Gastrocnemius medialis (tissue), 4 donors: ENCODE data around the gene CTIF. TPM values are rescaled to one million over a fixed set of nuclear protein-coding genes. Genes with fewer than 3 reads are reported as not detected.

Experiments used
- ATAC-seq, 2 donors: fragments of 150-250 bp; one replicate each; pipeline ENCODE4 v1.9.1; 2016
- DNase-seq, 2 donors: peaks; one replicate each; pipeline ENCODE4 v3.0.0-alpha.2; 2019
- H3K27ac ChIP-seq, 4 donors: fragments of 200-600 bp; sonication (generic); 1 replicate in 1 of 4; 2 replicates in 3 of 4; pipeline ENCODE4 v1.5.1; 2016 to 2018; ENCODE audit warnings: mild to moderate bottlenecking in 2 of 4, moderate library complexity in 1 of 4
- H3K27me3 ChIP-seq, 3 donors: fragments of 200-600 bp; sonication (generic) in 2 of 3; 1 replicate in 1 of 3; 2 replicates in 2 of 3; pipeline versions ENCODE4 v1.5.1 to v1.6.0; 2016 to 2019; ENCODE audit warnings: mild to moderate bottlenecking in 1 of 3, moderate library complexity in 1 of 3
- H3K36me3 ChIP-seq, 2 donors: fragments of 200-600 bp; sonication (generic) in 1 of 2; one replicate each; pipeline ENCODE4 v1.5.1; 2017 to 2018
- H3K4me1 ChIP-seq, 2 donors: fragments of 200-600 bp; sonication (generic) in 1 of 2; one replicate each; pipeline ENCODE4 v1.5.1; 2016 to 2017; ENCODE audit warnings: mild to moderate bottlenecking in 2 of 2
- H3K4me3 ChIP-seq, 4 donors: fragments of 200-600 bp; sonication (generic) in 3 of 4; 1 replicate in 1 of 4; 2 replicates in 3 of 4; pipeline ENCODE4 v1.5.1; 2016 to 2019; ENCODE audit warnings: mild to moderate bottlenecking in 2 of 4
- H3K9me3 ChIP-seq, 3 donors: fragments of 200-600 bp; sonication (generic) in 2 of 3; 1 replicate in 1 of 3; 2 replicates in 2 of 3; pipeline ENCODE4 v1.5.1; 2016 to 2019
- POLR2A ChIP-seq, 2 donors: fragments of 450-650 bp; IDR thresholded peaks; one replicate each; pipeline ENCODE4 v1.6.1; 2017; ENCODE audit warnings: antibody characterized with exemption in 2 of 2, mild to moderate bottlenecking in 2 of 2, moderate library complexity in 2 of 2
- in situ Hi-C, 4 donors: fragments of 200-750 bp; cut with MboI; loops; one replicate each; pipeline versions ENCODE4 v1.15.0 to v1.8.0; 2017; ENCODE audit warnings: low sequenced_read_pairs in 4 of 4
- intact Hi-C: fragments of 100-400 bp; cut with DNase I; formaldehyde crosslinking; loops from one replicate; pipeline ENCODE4 v1.15.1; 2023; ENCODE audit warnings: low total_unique reads
- total RNA-seq, 4 donors: library from RNA; depleted of rRNA; stranded (reverse); fragments of >200 nt; gene quantifications; one replicate each; pipeline versions ENCODE4 v1.1.0 to v1.2.3, GENCODE V29; 2016
- TF ChIP-seq, protein P1 (sequence below), 5 experiments: fragments of 450-650 bp in 3 of 5; fragments of 200-600 bp in 2 of 5; sonication (generic) in 2 of 5; IDR thresholded peaks in 4 of 5; conservative IDR thresholded peaks in 1 of 5; 1 replicate in 4 of 5; 2 replicates in 1 of 5; pipeline ENCODE4 v1.5.1; 2016 to 2019; ENCODE audit warnings: antibody characterized with exemption in 5 of 5, mild to moderate bottlenecking in 3 of 5, moderate library complexity in 3 of 5

The CTIF gene
- total RNA-seq, 4 donors from 2014 or later, result 20.2 to 35.4 (median 23.1) TPM

DNA sequence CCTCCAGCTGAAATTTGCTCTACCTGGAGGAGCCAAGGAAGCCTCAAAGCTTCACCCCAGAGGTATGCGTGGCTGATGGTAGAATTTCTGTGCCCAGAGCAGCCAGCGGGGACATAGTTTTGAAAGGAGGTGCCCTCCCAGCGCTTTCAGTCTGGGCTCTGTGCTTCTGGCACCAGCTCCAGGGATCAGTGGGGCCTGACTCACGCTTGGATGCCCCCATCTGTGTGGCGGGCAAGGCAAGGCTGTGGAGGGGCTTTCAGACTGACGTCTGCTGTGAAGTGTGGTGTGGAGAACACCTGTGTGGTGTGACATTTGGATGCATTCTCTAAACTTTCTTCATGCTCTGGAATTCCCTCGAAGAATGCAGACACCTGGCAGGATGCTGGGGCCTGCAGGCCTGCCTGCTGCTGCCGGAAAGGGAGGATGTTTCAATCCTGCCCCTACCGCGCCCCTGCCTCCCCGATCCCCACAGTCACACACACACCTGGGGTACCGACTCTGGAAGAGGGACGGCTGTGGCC, 84.1 kb downstream of the CTIF start:
- no peaks in the 10 kb centered on the region for H3K27me3 ChIP-seq
- H3K9me3 ChIP-seq, result no peaks in the 10 kb centered on the region
- in situ Hi-C loops (no loop called here), intact Hi-C loops (no loop called here)
- H3K4me3 ChIP-seq, result no peak overlapping the region
- no peak for DNase-seq
- no peak overlapping the region for H3K27ac ChIP-seq
- H3K36me3 ChIP-seq, result peaks cover 0 to 9% of the 10 kb centered on the region in 2 donors
- H3K4me1 ChIP-seq, result no peaks in the 10 kb centered on the region
- no peak for TF ChIP-seq POLR2A (IDR thresholded peaks at IDR 0.05)
- TF ChIP-seq, protein P1, sequence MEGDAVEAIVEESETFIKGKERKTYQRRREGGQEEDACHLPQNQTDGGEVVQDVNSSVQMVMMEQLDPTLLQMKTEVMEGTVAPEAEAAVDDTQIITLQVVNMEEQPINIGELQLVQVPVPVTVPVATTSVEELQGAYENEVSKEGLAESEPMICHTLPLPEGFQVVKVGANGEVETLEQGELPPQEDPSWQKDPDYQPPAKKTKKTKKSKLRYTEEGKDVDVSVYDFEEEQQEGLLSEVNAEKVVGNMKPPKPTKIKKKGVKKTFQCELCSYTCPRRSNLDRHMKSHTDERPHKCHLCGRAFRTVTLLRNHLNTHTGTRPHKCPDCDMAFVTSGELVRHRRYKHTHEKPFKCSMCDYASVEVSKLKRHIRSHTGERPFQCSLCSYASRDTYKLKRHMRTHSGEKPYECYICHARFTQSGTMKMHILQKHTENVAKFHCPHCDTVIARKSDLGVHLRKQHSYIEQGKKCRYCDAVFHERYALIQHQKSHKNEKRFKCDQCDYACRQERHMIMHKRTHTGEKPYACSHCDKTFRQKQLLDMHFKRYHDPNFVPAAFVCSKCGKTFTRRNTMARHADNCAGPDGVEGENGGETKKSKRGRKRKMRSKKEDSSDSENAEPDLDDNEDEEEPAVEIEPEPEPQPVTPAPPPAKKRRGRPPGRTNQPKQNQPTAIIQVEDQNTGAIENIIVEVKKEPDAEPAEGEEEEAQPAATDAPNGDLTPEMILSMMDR (IDR thresholded peaks at IDR 0.05 in 4 of 5, conservative IDR thresholded peaks at IDR 0.05 in 1 of 5), result no peak
- no peak for ATAC-seq

DNA sequence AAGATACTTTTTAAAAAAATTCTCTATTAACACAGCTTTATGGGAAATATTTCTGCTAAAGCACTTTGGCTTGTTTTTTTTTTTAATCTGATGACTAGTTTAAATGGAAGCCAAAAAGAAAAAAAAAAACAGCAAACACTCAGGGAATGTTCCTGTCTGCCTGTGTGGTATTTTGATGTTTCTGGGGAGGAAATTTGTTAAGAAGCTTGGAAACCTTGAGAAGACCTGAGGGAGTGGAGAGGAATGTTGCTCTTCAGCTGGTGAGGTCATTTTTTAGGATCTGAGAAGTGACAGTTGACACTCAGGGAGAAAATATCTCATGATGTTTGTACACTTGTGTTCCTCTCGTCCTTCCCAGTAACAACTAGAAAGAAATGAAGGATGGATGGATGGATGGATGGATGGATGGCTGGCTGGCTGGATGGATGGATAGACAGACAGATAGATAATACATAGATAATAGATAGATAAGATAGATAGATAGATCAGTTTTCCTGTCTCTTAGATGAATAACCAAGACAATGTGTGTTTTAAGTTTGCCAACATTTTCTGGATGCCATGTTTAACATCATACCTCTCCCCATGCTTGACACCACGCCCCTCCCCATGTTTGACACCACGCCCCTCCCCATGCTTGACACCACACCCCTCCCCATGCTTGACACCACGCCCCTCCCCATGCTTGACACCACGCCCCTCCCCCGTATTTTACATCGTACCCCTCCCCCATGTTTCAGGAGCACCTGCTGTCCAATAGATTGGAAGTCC, 84.8 kb downstream of the CTIF start:
- Histone ChIP-seq H3K27me3 (no peaks in the 10 kb centered on the region), H3K27ac (no peak overlapping the region)

DNA sequence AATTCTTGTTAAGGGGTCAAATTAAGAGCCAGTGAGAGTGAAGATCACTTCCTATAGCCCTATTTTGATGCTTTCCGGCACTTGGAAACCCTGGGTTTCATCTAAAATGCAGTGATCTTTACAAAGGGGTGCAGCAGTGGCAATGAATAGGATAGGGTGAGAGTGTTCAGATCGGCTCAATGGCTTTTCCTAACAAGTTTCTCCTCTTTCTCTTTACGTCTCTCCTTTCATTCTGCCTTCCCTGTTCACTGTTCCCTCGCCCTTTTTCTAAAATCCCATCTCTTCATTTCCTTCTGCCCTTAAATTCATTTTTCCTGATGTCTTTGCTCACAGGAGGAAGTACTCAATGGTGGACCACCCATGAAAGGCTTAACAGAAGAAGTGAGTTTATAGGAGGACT, 86.0 kb downstream of the CTIF start:
- intact Hi-C loops (no loop called here), in situ Hi-C loops (no loop called here)
- Histone ChIP-seq H3K4me1 (no peaks in the 10 kb centered on the region), H3K4me3 (no peak overlapping the region), H3K36me3 (peaks cover 0 to 5% of the 10 kb centered on the region in 2 donors), H3K27ac (no peak overlapping the region), H3K27me3 (no peaks in the 10 kb centered on the region), H3K9me3 (no peaks in the 10 kb centered on the region)
- no peak for ATAC-seq
- no peak for TF ChIP-seq POLR2A (IDR thresholded peaks at IDR 0.05)
- TF ChIP-seq, protein P1 (IDR thresholded peaks at IDR 0.05 in 4 of 5, conservative IDR thresholded peaks at IDR 0.05 in 1 of 5), result no peak
- DNase-seq, result no peak

More for the DNA sequence above, 84.8 kb downstream of the CTIF start:
- peaks cover 0 to 9% of the 10 kb centered on the region in 2 donors for H3K36me3 ChIP-seq
- TF ChIP-seq POLR2A (IDR thresholded peaks at IDR 0.05), result no peak
- TF ChIP-seq, protein P1 (IDR thresholded peaks at IDR 0.05 in 4 of 5, conservative IDR thresholded peaks at IDR 0.05 in 1 of 5), result no peak
- DNase-seq, result no peak
- intact Hi-C loops (no loop called here), in situ Hi-C loops (no loop called here)
- no peaks in the 10 kb centered on the region for H3K4me1 ChIP-seq
- H3K4me3 ChIP-seq, result no peak overlapping the region
- no peaks in the 10 kb centered on the region for H3K9me3 ChIP-seq
- peak; percentile 42 to 44 for ATAC-seq

- Histone ChIP-seq H3K27ac (no peak overlapping the region), H3K4me1 (no peaks in the 10 kb centered on the region), H3K36me3 (no peaks in the 10 kb centered on the region), H3K9me3 (no peaks in the 10 kb centered on the region), H3K27me3 (no peaks in the 10 kb centered on the region), H3K4me3 (no peak overlapping the region)
- in situ Hi-C loops (no loop called here), intact Hi-C loops (no loop called here)
- ATAC-seq (no peak), DNase-seq (no peak)
- TF ChIP-seq, protein P1 (IDR thresholded peaks at IDR 0.05 in 4 of 5, conservative IDR thresholded peaks at IDR 0.05 in 1 of 5), result no peak
- no peak for TF ChIP-seq POLR2A (IDR thresholded peaks at IDR 0.05)
Observed at GRCh38 chr18:48627216-48627615, 88.4 kb downstream of the CTIF start.
